RWPE2 (cell line): ENCODE data around the gene CCDC106.

Experiments
- ATAC-seq: fragments of 200-7000 bp; cut with Tn5 transposase; 3 replicates; pipeline ENCODE4 v1.9.1; 2021; ENCODE audit warnings: low read depth
- DNase-seq: peaks from one replicate; pipeline ENCODE4 v3.0.0-alpha.2; 2020; ENCODE audit warnings: low spot score
- H3K27ac ChIP-seq: fragments of 450-650 bp; 2 replicates; pipeline ENCODE4 v1.5.1; 2017; ENCODE audit warnings: mild to moderate bottlenecking; ENCODE audit not compliant: poor library complexity, severe bottlenecking
- H3K27me3 ChIP-seq: fragments of 250-450 bp; sonication (Bioruptor Pico); 2 replicates; pipeline ENCODE4 v1.5.1; 2021; ENCODE audit warnings: mild to moderate bottlenecking, moderate library complexity; ENCODE audit not compliant: insufficient read depth, poor library complexity, severe bottlenecking
- H3K36me3 ChIP-seq: fragments of 250-450 bp; sonication (Bioruptor Pico); 2 replicates; pipeline ENCODE4 v1.5.1; 2020; ENCODE audit warnings: low read depth, mild to moderate bottlenecking, moderate library complexity
- H3K4me1 ChIP-seq: fragments of 250-450 bp; sonication (Bioruptor Pico); 2 replicates; pipeline ENCODE4 v1.5.1; 2021; ENCODE audit warnings: mild to moderate bottlenecking, moderate library complexity; ENCODE audit not compliant: insufficient read depth, poor library complexity, severe bottlenecking
- H3K4me3 ChIP-seq: fragments of 250-450 bp; sonication (Bioruptor Pico); 2 replicates; pipeline ENCODE4 v1.5.1; 2021; ENCODE audit warnings: mild to moderate bottlenecking, moderate library complexity; ENCODE audit not compliant: severe bottlenecking
- H3K9me3 ChIP-seq: fragments of 250-450 bp; sonication (Bioruptor Pico); 2 replicates; pipeline ENCODE4 v1.5.1; 2021; ENCODE audit warnings: mild to moderate bottlenecking, moderate library complexity; ENCODE audit not compliant: severe bottlenecking
- CTCF ChIP-seq: fragments of 450-650 bp; IDR thresholded peaks from one replicate; pipeline ENCODE4 v1.5.1; 2017; ENCODE audit warnings: mild to moderate bottlenecking, moderate library complexity; ENCODE audit not compliant: poor library complexity, severe bottlenecking

The CCDC106 gene

DNA sequence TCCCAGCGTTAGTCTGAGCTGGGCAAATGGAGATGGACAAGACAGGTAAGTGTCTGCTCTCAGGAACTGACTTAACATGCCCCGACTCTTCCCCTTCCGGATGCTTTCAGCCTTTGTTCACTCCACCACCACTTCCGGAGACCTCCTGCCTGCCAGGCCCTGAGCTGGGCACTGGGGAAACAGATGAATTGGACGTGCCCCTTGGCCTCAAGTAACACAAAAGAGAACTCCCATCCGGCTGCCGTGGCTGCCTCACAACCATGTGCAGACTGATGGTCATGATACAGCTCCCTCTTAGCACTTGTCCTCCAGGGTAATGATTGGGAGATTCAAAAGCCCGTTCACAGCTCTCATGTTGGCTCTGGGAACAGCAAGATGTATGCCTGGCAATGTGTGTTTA is 30.6 kb upstream of the CCDC106 start:
- DNase-seq: no peak
- H3K27ac ChIP-seq: no peak overlapping the region

GRCh38 chr19:55618426-55618825 is 29.6 kb upstream of the CCDC106 start:
- H3K27ac ChIP-seq: no peak overlapping the region
- no peaks in the 10 kb centered on the region for H3K9me3 ChIP-seq
- peaks cover 17% of the 10 kb centered on the region for H3K36me3 ChIP-seq
- H3K4me1 ChIP-seq: no peaks in the 10 kb centered on the region
- no peaks in the 10 kb centered on the region for H3K27me3 ChIP-seq
- TF ChIP-seq CTCF: no peak
- no peak overlapping the region for H3K4me3 ChIP-seq
- DNase-seq (no peak), ATAC-seq (no peak)

More for the DNA sequence above, 30.6 kb upstream of the CCDC106 start:
- no peaks in the 10 kb centered on the region for H3K27me3 ChIP-seq
- no peak overlapping the region for H3K4me3 ChIP-seq
- H3K9me3 ChIP-seq: no peaks in the 10 kb centered on the region
- H3K4me1 ChIP-seq: no peaks in the 10 kb centered on the region
- peaks cover 17% of the 10 kb centered on the region for H3K36me3 ChIP-seq
- ATAC-seq: no peak
- TF ChIP-seq CTCF: no peak

- H3K27me3 ChIP-seq: no peaks in the 10 kb centered on the region
- no peak overlapping the region for H3K4me3 ChIP-seq
- H3K9me3 ChIP-seq: no peaks in the 10 kb centered on the region
- ATAC-seq (no peak), DNase-seq (no peak)
- H3K27ac ChIP-seq: no peak overlapping the region
- H3K36me3 ChIP-seq: peaks cover 17% of the 10 kb centered on the region
- no peak for TF ChIP-seq CTCF
- no peaks in the 10 kb centered on the region for H3K4me1 ChIP-seq
Observed at GRCh38 chr19:55619286-55619685, 28.7 kb upstream of the CCDC106 start.

GRCh38 chr19:55620410-55621204 is 27.4 kb upstream of the CCDC106 start:
- Histone ChIP-seq H3K27ac (no peak overlapping the region), H3K36me3 (peaks cover 17% of the 10 kb centered on the region), H3K4me1 (peaks cover 4% of the 10 kb centered on the region), H3K27me3 (no peaks in the 10 kb centered on the region), H3K4me3 (no peak overlapping the region), H3K9me3 (no peaks in the 10 kb centered on the region)
- DNase-seq: no peak
- no peak for ATAC-seq
- no peak for TF ChIP-seq CTCF

DNA sequence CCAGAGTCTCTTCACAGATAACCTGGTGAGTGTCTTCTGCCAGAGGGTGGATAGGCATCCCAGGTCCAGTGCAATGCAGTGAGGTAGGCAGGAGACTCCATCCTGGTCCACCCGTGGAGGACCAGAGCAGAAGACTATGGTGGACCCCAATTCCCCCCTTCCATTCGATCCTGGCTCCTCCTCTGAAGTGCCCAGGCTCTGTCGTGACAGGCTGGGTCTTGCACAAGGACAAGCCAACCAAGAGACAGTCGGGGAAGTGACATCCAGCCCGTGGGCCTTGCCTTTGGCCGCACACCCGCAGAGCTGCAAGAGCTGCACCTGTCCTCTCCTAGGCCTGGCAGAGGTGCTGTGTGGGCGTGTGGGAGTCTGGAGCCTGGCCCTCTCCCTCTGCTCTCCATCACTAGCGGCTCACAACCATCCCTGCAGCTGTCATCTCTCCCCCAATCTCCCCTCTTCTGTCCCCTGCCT is 26.8 kb upstream of the CCDC106 start:
- no peak overlapping the region for H3K27ac ChIP-seq
- no peak overlapping the region for H3K4me3 ChIP-seq
- no peak for TF ChIP-seq CTCF
- H3K4me1 ChIP-seq: peaks cover 4% of the 10 kb centered on the region
- ATAC-seq (no peak), DNase-seq (no peak)
- H3K36me3 ChIP-seq: peaks cover 13% of the 10 kb centered on the region
- H3K9me3 ChIP-seq: no peaks in the 10 kb centered on the region
- H3K27me3 ChIP-seq: no peaks in the 10 kb centered on the region
